OCI-LY3 (cell line): Measurements from ENCODE around the gene ARID5B.

ENCODE experiments used
- CTCF ChIP-seq: fragments of 200-600, 300-600 bp; sonication (generic); IDR thresholded peaks from 2 replicates; pipeline ENCODE4 v1.5.1; 2014; ENCODE audit warnings: antibody characterized with exemption, low read length, low read depth
- EZH2phosphoT487 ChIP-seq: fragments of 200-600 bp; shearing (Covaris generic); IDR thresholded peaks from 2 replicates; pipeline ENCODE4 v1.6.1; 2018; ENCODE audit warnings: antibody characterized with exemption, mixed run types, low read depth

- no peak for TF ChIP-seq CTCF
- TF ChIP-seq EZH2phosphoT487 = no peak
Measured at GRCh38 chr10:62045765-62046521, 144.4 kb downstream of the ARID5B start.
